Mammary epithelial cell (primary cell): ENCODE measurements around the gene PLK5.

Experiments
- CTCF ChIP-seq, 2 donors: IDR thresholded peaks in 1 of 2; conservative IDR thresholded peaks in 1 of 2; 2 replicates each; pipeline ENCODE4 v1.5.1; 2011 to 2012; ENCODE audit warnings: inconsistent platforms in 2 of 2, low read length in 2 of 2, mild to moderate bottlenecking in 2 of 2, control low read depth in 1 of 2, low read depth in 1 of 2; ENCODE audit not compliant: insufficient read depth in 1 of 2; ENCODE audit errors: extremely low read depth in 1 of 2
- EZH2 ChIP-seq: IDR thresholded peaks from 2 replicates; pipeline ENCODE4 v1.6.1; 2012; ENCODE audit warnings: low read length, inconsistent platforms, borderline replicate concordance

GRCh38 chr19:1538978-1539377 lies 15.1 kb downstream of the PLK5 start:
- no peak for TF ChIP-seq CTCF (conservative IDR thresholded peaks at IDR 0.05 in 1 of 2, IDR thresholded peaks at IDR 0.05 in 1 of 2; ENCODE audit: extremely low read depth in 1 of 2, insufficient read depth in 1 of 2, low read depth in 1 of 2, low read length in 2 of 2)
- TF ChIP-seq EZH2 = no peak
